Epithelial cell of esophagus (primary cell): Measurements from ENCODE around the gene MOB3B.

Experiments
- DNase-seq: peaks from one replicate; pipeline ENCODE4 v3.0.0; 2010; ENCODE audit warnings: low read depth
- H3K4me3 ChIP-seq: 2 replicates; pipeline ENCODE4 v1.5.1; 2011; ENCODE audit warnings: mild to moderate bottlenecking, low read length, control low read depth
- CTCF ChIP-seq: IDR thresholded peaks from 2 replicates; pipeline ENCODE4 v1.5.1; 2011; ENCODE audit warnings: low read depth, mild to moderate bottlenecking, low read length, control low read depth, inconsistent platforms; ENCODE audit not compliant: insufficient read depth; ENCODE audit errors: missing control alignments

Gene MOB3B

GRCh38 chr9:27328483-27328882 lies 201.1 kb downstream of the MOB3B start:
- DNase-seq, result no peak
- TF ChIP-seq CTCF, result no peak

GRCh38 chr9:27311184-27311583 lies 218.4 kb downstream of the MOB3B start:
- no peak overlapping the region for H3K4me3 ChIP-seq
- no peak for TF ChIP-seq CTCF
- no peak for DNase-seq

More at GRCh38 chr9:27328483-27328882, 201.1 kb downstream of the MOB3B start:
- H3K4me3 ChIP-seq, result no peak overlapping the region

- H3K4me3 ChIP-seq, result no peak overlapping the region
- TF ChIP-seq CTCF, result no peak
- no peak for DNase-seq
These were observed 219.0 kb downstream of the MOB3B start for GRCh38 chr9:27310582-27310981.

GRCh38 chr9:27308691-27309390 lies 220.8 kb downstream of the MOB3B start:
- no peak for TF ChIP-seq CTCF
- no peak for DNase-seq
- H3K4me3 ChIP-seq, result no peak overlapping the region

- TF ChIP-seq CTCF, result no peak
- no peak overlapping the region for H3K4me3 ChIP-seq
- DNase-seq, result no peak
These were observed 225.1 kb downstream of the MOB3B start for GRCh38 chr9:27304521-27304920.

- H3K4me3 ChIP-seq, result no peak overlapping the region
- DNase-seq, result no peak
- no peak for TF ChIP-seq CTCF
These were observed 226.4 kb downstream of the MOB3B start for GRCh38 chr9:27303219-27303618.

- no peak for DNase-seq
- H3K4me3 ChIP-seq, result no peak within 1 kb of the TSS
- TF ChIP-seq CTCF, result no peak
These were observed 232.6 kb downstream of the MOB3B start, which contains the start of gene EQTN for GRCh38 chr9:27297050-27297449. TSS of gene EQTN (minus strand) at chr9:27297150. CDS start at chr9:27297055, 95 bp downstream.
